Ishikawa (cell line): ENCODE results near the gene GORASP1.

ENCODE experiments used
- CEBPB ChIP-seq: IDR thresholded peaks from 2 replicates; pipeline ENCODE4 v1.6.1; 2012
- CREB1 ChIP-seq: IDR thresholded peaks from 2 replicates; pipeline ENCODE4 v1.6.1; 2012; ENCODE audit warnings: low read depth
- EGR1 ChIP-seq: IDR thresholded peaks from 2 replicates; pipeline ENCODE4 v1.6.1; 2012
- EP300 ChIP-seq: IDR thresholded peaks from 2 replicates; pipeline ENCODE4 v1.6.1; 2012; ENCODE audit warnings: borderline replicate concordance
- FOXM1 ChIP-seq: IDR thresholded peaks from 2 replicates; pipeline ENCODE4 v1.6.1; 2012; ENCODE audit warnings: low read depth, borderline replicate concordance
- NFIC ChIP-seq: IDR thresholded peaks from 2 replicates; pipeline ENCODE4 v1.6.1; 2012
- RAD21 ChIP-seq: IDR thresholded peaks from 2 replicates; pipeline ENCODE4 v1.6.1; 2012; ENCODE audit warnings: low read depth
- REST ChIP-seq: IDR thresholded peaks from 2 replicates; pipeline ENCODE4 v1.6.1; 2012; ENCODE audit warnings: low read depth, mild to moderate bottlenecking
- TAF1 ChIP-seq: IDR thresholded peaks from 2 replicates; pipeline ENCODE4 v1.6.1; 2012; ENCODE audit warnings: low read depth, mild to moderate bottlenecking
- TCF12 ChIP-seq: IDR thresholded peaks from 2 replicates; pipeline ENCODE4 v1.6.1; 2012; ENCODE audit warnings: low read depth
- TEAD4 ChIP-seq: IDR thresholded peaks from 2 replicates; pipeline ENCODE4 v1.6.1; 2012
- YY1 ChIP-seq: IDR thresholded peaks from 2 replicates; pipeline ENCODE4 v1.6.1; 2012; ENCODE audit warnings: low read depth
- ZBTB7A ChIP-seq: IDR thresholded peaks from 2 replicates; pipeline ENCODE4 v1.6.1; 2012; ENCODE audit warnings: low read depth
- TF ChIP-seq, protein P1 (sequence below): IDR thresholded peaks from 2 replicates; pipeline ENCODE4 v1.6.1; 2012
- TF ChIP-seq, protein P2 (sequence below): IDR thresholded peaks from 2 replicates; pipeline ENCODE4 v1.6.1; 2012

GORASP1 gene

GRCh38 chr3:39139442-39139841 lies 32.0 kb upstream of the GORASP1 start:
- no peak for TF ChIP-seq YY1
- TF ChIP-seq EGR1, result no peak
- TF ChIP-seq, protein P1, sequence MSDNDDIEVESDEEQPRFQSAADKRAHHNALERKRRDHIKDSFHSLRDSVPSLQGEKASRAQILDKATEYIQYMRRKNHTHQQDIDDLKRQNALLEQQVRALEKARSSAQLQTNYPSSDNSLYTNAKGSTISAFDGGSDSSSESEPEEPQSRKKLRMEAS, result no peak
- TF ChIP-seq RAD21, result no peak
- TF ChIP-seq TAF1, result no peak
- no peak for TF ChIP-seq NFIC
- TF ChIP-seq FOXM1, result no peak
- TF ChIP-seq TEAD4, result no peak
- TF ChIP-seq, protein P2, sequence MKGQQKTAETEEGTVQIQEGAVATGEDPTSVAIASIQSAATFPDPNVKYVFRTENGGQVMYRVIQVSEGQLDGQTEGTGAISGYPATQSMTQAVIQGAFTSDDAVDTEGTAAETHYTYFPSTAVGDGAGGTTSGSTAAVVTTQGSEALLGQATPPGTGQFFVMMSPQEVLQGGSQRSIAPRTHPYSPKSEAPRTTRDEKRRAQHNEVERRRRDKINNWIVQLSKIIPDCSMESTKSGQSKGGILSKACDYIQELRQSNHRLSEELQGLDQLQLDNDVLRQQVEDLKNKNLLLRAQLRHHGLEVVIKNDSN, result no peak
- TF ChIP-seq EP300, result no peak
- no peak for TF ChIP-seq REST
- TF ChIP-seq TCF12, result no peak
- no peak for TF ChIP-seq ZBTB7A
- TF ChIP-seq CREB1, result no peak
- no peak for TF ChIP-seq CEBPB

- 0 out of 2 replicates have a peak, but pooled peaks have one; percentile 13 for TF ChIP-seq NFIC
- TF ChIP-seq TCF12, result no peak
These were observed 31.5 kb upstream of the GORASP1 start for GRCh38 chr3:39138804-39139415.

GRCh38 chr3:39137991-39138803 lies 30.8 kb upstream of the GORASP1 start:
- TF ChIP-seq FOXM1, result no peak
- TF ChIP-seq, protein P2, result no peak
- TF ChIP-seq, protein P1, result no peak
- TF ChIP-seq ZBTB7A, result no peak
- no peak for TF ChIP-seq EP300
- TF ChIP-seq TAF1, result no peak
- no peak for TF ChIP-seq RAD21
- no peak for TF ChIP-seq CREB1
- TF ChIP-seq TEAD4, result no peak
- TF ChIP-seq REST, result no peak
- TF ChIP-seq CEBPB, result no peak
- TF ChIP-seq TCF12, result no peak
- no peak for TF ChIP-seq EGR1
- no peak for TF ChIP-seq YY1
- no peak for TF ChIP-seq NFIC

DNA sequence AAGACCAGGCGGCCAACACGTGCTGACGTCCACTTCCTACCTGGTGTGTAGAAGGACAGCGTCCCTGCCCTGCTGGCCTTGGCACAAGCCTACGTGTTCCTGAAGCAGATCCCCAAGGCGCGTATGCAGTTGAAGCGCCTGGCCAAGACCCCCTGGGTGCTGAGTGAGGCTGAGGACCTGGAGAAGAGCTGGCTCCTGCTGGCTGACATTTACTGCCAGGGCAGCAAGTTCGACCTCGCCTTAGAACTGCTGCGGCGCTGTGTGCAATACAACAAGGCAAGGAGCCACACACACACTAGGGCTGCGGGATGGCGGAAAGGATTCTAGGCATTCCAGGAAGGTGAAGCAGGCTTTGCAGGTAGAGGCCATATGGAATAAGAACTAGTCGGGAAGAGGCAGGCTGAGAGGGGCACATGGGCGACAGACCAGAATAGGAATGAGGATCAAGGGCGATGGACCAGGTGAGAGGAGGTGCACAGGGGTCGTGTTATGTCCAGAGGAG lies 30.1 kb upstream of the GORASP1 start:
- no peak for TF ChIP-seq ZBTB7A
- TF ChIP-seq, protein P1, result no peak
- no peak for TF ChIP-seq CREB1
- TF ChIP-seq TEAD4, result no peak
- TF ChIP-seq, protein P2, result no peak
- no peak for TF ChIP-seq REST
- TF ChIP-seq TAF1, result no peak
- no peak for TF ChIP-seq EGR1
- no peak for TF ChIP-seq TCF12
- TF ChIP-seq YY1, result no peak
- TF ChIP-seq CEBPB, result no peak
- no peak for TF ChIP-seq RAD21
- TF ChIP-seq FOXM1, result no peak
- no peak for TF ChIP-seq EP300
